HepG2 (cell line): ENCODE results near the gene DRAP1. TPM values are rescaled to one million over a fixed set of nuclear protein-coding genes. Genes with fewer than 3 reads are reported as not detected.
A peak's percentile ranks its signal among the peaks of the same experiment; 100 is the strongest.

Experiments used
- AGO1 ChIP-seq: fragments of 200-400 bp; formaldehyde crosslinking; IDR thresholded peaks from 2 replicates; pipeline ENCODE4 v1.6.1; 2017; ENCODE audit warnings: mild to moderate bottlenecking, low read depth, low read length, moderate library complexity; ENCODE audit not compliant: poor library complexity, severe bottlenecking
- ARNT2 ChIP-seq: sonication (generic); formaldehyde crosslinking; IDR thresholded peaks from 2 replicates; pipeline ENCODE4 v1.8.0; 2022; ENCODE audit warnings: mild to moderate bottlenecking, low read depth, missing genetic modification reagents, moderate library complexity
- CSRNP1 ChIP-seq: sonication (generic); formaldehyde crosslinking; IDR thresholded peaks from 2 replicates; pipeline ENCODE4 v1.8.1; 2023; ENCODE audit warnings: mild to moderate bottlenecking, missing genetic modification reagents
- DNMT1 ChIP-seq: sonication (generic); formaldehyde crosslinking; IDR thresholded peaks from 2 replicates; pipeline ENCODE4 v1.5.1; 2020; ENCODE audit warnings: mild to moderate bottlenecking, missing genetic modification reagents
- GTF3A ChIP-seq: sonication (generic); formaldehyde crosslinking; conservative IDR thresholded peaks from 2 replicates; pipeline ENCODE4 v1.4.0; 2020; ENCODE audit warnings: mild to moderate bottlenecking, missing genetic modification reagents
- HOXA3 ChIP-seq: sonication (generic); formaldehyde crosslinking; IDR thresholded peaks from 2 replicates; pipeline ENCODE4 v1.5.0; 2020; ENCODE audit warnings: missing genetic modification reagents
- NFAT5 ChIP-seq: sonication (generic); formaldehyde crosslinking; IDR thresholded peaks from 2 replicates; pipeline ENCODE4 v1.4.0; 2020; ENCODE audit warnings: missing genetic modification reagents
- RFXAP ChIP-seq: sonication (generic); formaldehyde crosslinking; IDR thresholded peaks from 2 replicates; pipeline ENCODE4 v1.4.0; 2020; ENCODE audit warnings: missing genetic modification reagents, borderline replicate concordance
- TAF1 ChIP-seq: sonication (generic); formaldehyde crosslinking; IDR thresholded peaks from 2 replicates; pipeline ENCODE4 v1.4.0; 2020; ENCODE audit warnings: missing genetic modification reagents
- XBP1 ChIP-seq: sonication (generic); formaldehyde crosslinking; IDR thresholded peaks from 2 replicates; pipeline ENCODE4 v1.5.0; 2020; ENCODE audit warnings: missing genetic modification reagents
- YEATS4 ChIP-seq: sonication (generic); formaldehyde crosslinking; IDR thresholded peaks from 2 replicates; pipeline ENCODE4 v1.4.0; 2020; ENCODE audit warnings: missing genetic modification reagents, borderline replicate concordance
- ZBTB7B ChIP-seq: sonication (generic); formaldehyde crosslinking; IDR thresholded peaks from 2 replicates; pipeline ENCODE4 v1.4.0; 2020; ENCODE audit warnings: missing genetic modification reagents
- ZFX ChIP-seq: sonication (generic); formaldehyde crosslinking; IDR thresholded peaks from 2 replicates; pipeline ENCODE4 v1.4.0; 2020; ENCODE audit warnings: mild to moderate bottlenecking, low read depth, missing genetic modification reagents, moderate library complexity
- ZFYVE20 ChIP-seq: sonication (generic); formaldehyde crosslinking; IDR thresholded peaks from 2 replicates; pipeline ENCODE4 v1.8.0; 2023; ENCODE audit warnings: low read depth, mild to moderate bottlenecking, moderate library complexity, missing genetic modification reagents, borderline replicate concordance
- ZNF17 ChIP-seq: sonication (generic); formaldehyde crosslinking; IDR thresholded peaks from 2 replicates; pipeline ENCODE4 v1.5.0; 2020; ENCODE audit warnings: mild to moderate bottlenecking, missing genetic modification reagents
- ZNF788 ChIP-seq: sonication (generic); formaldehyde crosslinking; IDR thresholded peaks from 2 replicates; pipeline ENCODE4 v1.5.0; 2020; ENCODE audit warnings: mild to moderate bottlenecking, missing genetic modification reagents, borderline replicate concordance
- polyA plus RNA-seq, 8 experiments: library from polyadenylated mRNA; depleted of rRNA in 3 of 8; stranded (reverse) in 7 of 8; unstranded in 1 of 8; fragments of >200 nt; fragmentation: Illumina TruSeq in 4 of 8; extraction: Trizol in 4 of 8; gene quantifications; 2 replicates each; pipeline versions ENCODE4 v1.2.1 to v1.2.3, GENCODE V29; 2011 to 2016; ENCODE audit warnings: low read depth in 4 of 8, missing spikeins in 1 of 8, mixed read lengths in 1 of 8; ENCODE audit not compliant: insufficient read depth in 1 of 8
- total RNA-seq, 5 experiments: library from RNA; depleted of rRNA; stranded (reverse); fragments of >200 nt; fragmentation: Illumina TruSeq; extraction: Trizol; gene quantifications; 2 replicates each; pipeline ENCODE4 v1.2.3, GENCODE V29; 2016; ENCODE audit warnings: low read depth in 1 of 5
- TF ChIP-seq, protein P1 (sequence below): sonication (generic); formaldehyde crosslinking; conservative IDR thresholded peaks from 2 replicates; pipeline ENCODE4 v1.8.0; 2022; ENCODE audit warnings: mild to moderate bottlenecking, moderate library complexity, missing genetic modification reagents
- TF ChIP-seq, protein P2 (sequence below): IDR thresholded peaks from 2 replicates; pipeline ENCODE4 v1.6.1; 2016; ENCODE audit warnings: missing compliant biosample characterization, missing genetic modification reagents, borderline replicate concordance

DRAP1 gene
- total and polyA plus RNA-seq, 2 of the 13 experiments (the other 11 are each of a cell fraction or from before 2014, with no cell fraction given): 46.8 to 52.3 TPM

GRCh38 chr11:65890324-65891218 lies 28.7 kb upstream of the DRAP1 start, which contains the start of gene CCDC85B (continued):
- TF ChIP-seq DNMT1 (CRISPR knock-in tag) (peak; percentile 63; the same call in 1 of the 2 replicates), GTF3A (CRISPR knock-in tag) (0 out of 2 replicates have a peak, but pooled peaks have one; percentile 46), ZNF788 (CRISPR knock-in tag) (peak; percentile 26; the same call in 1 of the 2 replicates), NFAT5 (CRISPR knock-in tag) (peak; percentile 93), ZNF17 (no peak), CSRNP1 (peak; percentile 85), YEATS4 (CRISPR knock-in tag) (peak; percentile 83), ZBTB7B (CRISPR knock-in tag) (no peak; the same call in 1 of the 2 replicates), ZFYVE20 (no peak), HOXA3 (peak; percentile 80), AGO1 (peak; percentile 99), ARNT2 (peak; percentile 95), XBP1 (CRISPR knock-in tag) (no peak), TAF1 (CRISPR knock-in tag) (peak; percentile 70), RFXAP (CRISPR knock-in tag) (peak; percentile 82), ZFX (CRISPR knock-in tag) (peak; percentile 89)
- TF ChIP-seq, protein P1, sequence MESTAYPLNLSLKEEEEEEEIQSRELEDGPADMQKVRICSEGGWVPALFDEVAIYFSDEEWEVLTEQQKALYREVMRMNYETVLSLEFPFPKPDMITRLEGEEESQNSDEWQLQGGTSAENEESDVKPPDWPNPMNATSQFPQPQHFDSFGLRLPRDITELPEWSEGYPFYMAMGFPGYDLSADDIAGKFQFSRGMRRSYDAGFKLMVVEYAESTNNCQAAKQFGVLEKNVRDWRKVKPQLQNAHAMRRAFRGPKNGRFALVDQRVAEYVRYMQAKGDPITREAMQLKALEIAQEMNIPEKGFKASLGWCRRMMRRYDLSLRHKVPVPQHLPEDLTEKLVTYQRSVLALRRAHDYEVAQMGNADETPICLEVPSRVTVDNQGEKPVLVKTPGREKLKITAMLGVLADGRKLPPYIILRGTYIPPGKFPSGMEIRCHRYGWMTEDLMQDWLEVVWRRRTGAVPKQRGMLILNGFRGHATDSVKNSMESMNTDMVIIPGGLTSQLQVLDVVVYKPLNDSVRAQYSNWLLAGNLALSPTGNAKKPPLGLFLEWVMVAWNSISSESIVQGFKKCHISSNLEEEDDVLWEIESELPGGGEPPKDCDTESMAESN (CRISPR knock-in tag): peak; percentile 90
- TF ChIP-seq, protein P2, sequence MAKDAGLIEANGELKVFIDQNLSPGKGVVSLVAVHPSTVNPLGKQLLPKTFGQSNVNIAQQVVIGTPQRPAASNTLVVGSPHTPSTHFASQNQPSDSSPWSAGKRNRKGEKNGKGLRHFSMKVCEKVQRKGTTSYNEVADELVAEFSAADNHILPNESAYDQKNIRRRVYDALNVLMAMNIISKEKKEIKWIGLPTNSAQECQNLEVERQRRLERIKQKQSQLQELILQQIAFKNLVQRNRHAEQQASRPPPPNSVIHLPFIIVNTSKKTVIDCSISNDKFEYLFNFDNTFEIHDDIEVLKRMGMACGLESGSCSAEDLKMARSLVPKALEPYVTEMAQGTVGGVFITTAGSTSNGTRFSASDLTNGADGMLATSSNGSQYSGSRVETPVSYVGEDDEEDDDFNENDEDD (CRISPR knock-in tag): peak; percentile 90; the same call in 1 of the 2 replicates
